ENCODE results near the gene SLC25A47. TPM values are rescaled to one million over a fixed set of nuclear protein-coding genes. Genes with fewer than 3 reads are reported as not detected.

The SLC25A47 gene
- total RNA-seq, 1 experiment from 2014 or later, result 0.13 TPM

DNA sequence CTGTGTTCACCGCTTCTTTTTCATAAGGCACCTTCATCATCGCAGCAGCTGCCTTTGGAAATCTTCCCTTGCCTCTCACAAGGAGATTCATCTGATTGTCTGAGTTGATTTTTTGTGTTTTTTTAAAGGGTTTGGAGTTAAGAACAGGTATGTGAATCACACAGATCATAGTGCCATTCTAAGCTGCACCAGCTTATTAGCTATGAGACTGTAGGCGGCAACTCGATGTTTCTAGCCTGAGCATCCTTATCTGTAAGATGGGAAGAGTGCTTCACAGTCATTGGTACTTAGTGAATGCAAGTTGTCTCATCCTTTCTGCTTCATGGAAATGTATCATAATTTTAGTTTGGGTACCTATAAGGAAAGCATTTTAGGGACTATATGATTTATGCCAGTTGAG is 48.9 kb upstream of the SLC25A47 start:
- H3K18ac ChIP-seq (ENCODE audit: insufficient read length, low read depth, low read length), result no peak overlapping the region
- Mint-ChIP-seq H3K27ac (peak overlapping the region in 2 of 3 experiments; percentile 41 to 62; a peak in 3 of 7 replicates), H3K4me3 (peak overlapping the region in 1 of 2 experiments; percentile 15; a peak in 1 of 5 replicates), H3K27me3 (ENCODE audit: low read depth) (no peaks in the 10 kb centered on the region), H3K4me1 (peaks cover 28 to 38% of the 10 kb centered on the region in 2 experiments), H3K36me3 (ENCODE audit: insufficient read depth in 1 of 3, low read depth in 3 of 3) (peaks cover 18 to 38% (median 35%) of the 10 kb centered on the region in 3 experiments; a peak in 6 of 7 replicates), H3K9me3 (no peaks in the 10 kb centered on the region; a peak in 1 of 5 replicates)
- no peak overlapping the region for H4K5ac ChIP-seq (ENCODE audit: insufficient read length, low read depth, low read length)
- no peak for TF ChIP-seq CTCF (conservative IDR thresholded peaks at IDR 0.05)
- H3K27me3 ChIP-seq (ENCODE audit: insufficient read depth, low read length), result no peaks in the 10 kb centered on the region
- H3K79me2 ChIP-seq (ENCODE audit: insufficient read depth, low read length), result peaks cover 12% of the 10 kb centered on the region; the same call in 1 of the 2 replicates
- no peak overlapping the region for H3K9ac ChIP-seq (ENCODE audit: extremely low read depth, insufficient read length, low read length)
- H3K56ac ChIP-seq (ENCODE audit: insufficient read length, low read depth, low read length), result no peak overlapping the region
- no peak overlapping the region for H4K8ac ChIP-seq (replicated peaks; ENCODE audit: insufficient read length, low read depth, low read length)
- peaks cover 6% of the 10 kb centered on the region for H3K79me1 ChIP-seq (ENCODE audit: insufficient read depth, low read depth, low read length, poor library complexity, severe bottlenecking)
- no peak overlapping the region for H2AFZ ChIP-seq (ENCODE audit: low read length)
- no peak overlapping the region for H3K23ac ChIP-seq (ENCODE audit: insufficient read length, low read depth, low read length)
- no peak overlapping the region for H2BK12ac ChIP-seq (ENCODE audit: insufficient read length, low read depth, low read length)
- no peaks in the 10 kb centered on the region for H3K9me3 ChIP-seq (ENCODE audit: control insufficient read depth, low read depth, low read length)
- no peaks in the 10 kb centered on the region for H3K23me2 ChIP-seq (ENCODE audit: insufficient read length, low read depth, low read length, poor library complexity, severe bottlenecking)
- H3K14ac ChIP-seq (ENCODE audit: insufficient read depth, low read length), result no peak overlapping the region
- H2AK5ac ChIP-seq (ENCODE audit: insufficient read length, low read length), result no peak overlapping the region
- no peaks in the 10 kb centered on the region for H4K20me1 ChIP-seq (ENCODE audit: control insufficient read depth, insufficient read depth, insufficient read length)
- H3K4me1 ChIP-seq (ENCODE audit: insufficient read depth, low read length), result no peaks in the 10 kb centered on the region; the same call in 1 of the 2 replicates
- no peak overlapping the region for H2BK20ac ChIP-seq (ENCODE audit: low read depth, low read length, poor library complexity, severe bottlenecking)
- H3K4me2 ChIP-seq (ENCODE audit: insufficient read depth, insufficient read length, low read length), result no peak overlapping the region
- no peak overlapping the region for H3K27ac ChIP-seq (ENCODE audit: insufficient read length, low read depth, low read length)
- no peak overlapping the region for H4K91ac ChIP-seq (ENCODE audit: insufficient read length, low read depth, low read length)
- no peak for DNase-seq
- H2BK5ac ChIP-seq (ENCODE audit: insufficient read length, low read length), result no peak overlapping the region
- no peak overlapping the region for H2BK120ac ChIP-seq (ENCODE audit: low read depth, low read length, poor library complexity, severe bottlenecking)
- no peak overlapping the region for H3T11ph ChIP-seq (ENCODE audit: low read length)
- no peak overlapping the region for H3K4ac ChIP-seq (ENCODE audit: low read depth, low read length)
- WGBS (ENCODE audit: extremely low coverage, insufficient read length, low lambda C conversion rate), result no CpG with 5 or more reads among the region's 4 CpGs
- no peak overlapping the region for H2BK15ac ChIP-seq (ENCODE audit: low read depth, low read length)
